ENCODE measurements around the gene ZFYVE16.
"Not testable (repeated sequence)": the region's sequence is repeated elsewhere in the genome, so short reads cannot be mapped to it uniquely, and the experiment has no call there.

Gene ZFYVE16

DNA sequence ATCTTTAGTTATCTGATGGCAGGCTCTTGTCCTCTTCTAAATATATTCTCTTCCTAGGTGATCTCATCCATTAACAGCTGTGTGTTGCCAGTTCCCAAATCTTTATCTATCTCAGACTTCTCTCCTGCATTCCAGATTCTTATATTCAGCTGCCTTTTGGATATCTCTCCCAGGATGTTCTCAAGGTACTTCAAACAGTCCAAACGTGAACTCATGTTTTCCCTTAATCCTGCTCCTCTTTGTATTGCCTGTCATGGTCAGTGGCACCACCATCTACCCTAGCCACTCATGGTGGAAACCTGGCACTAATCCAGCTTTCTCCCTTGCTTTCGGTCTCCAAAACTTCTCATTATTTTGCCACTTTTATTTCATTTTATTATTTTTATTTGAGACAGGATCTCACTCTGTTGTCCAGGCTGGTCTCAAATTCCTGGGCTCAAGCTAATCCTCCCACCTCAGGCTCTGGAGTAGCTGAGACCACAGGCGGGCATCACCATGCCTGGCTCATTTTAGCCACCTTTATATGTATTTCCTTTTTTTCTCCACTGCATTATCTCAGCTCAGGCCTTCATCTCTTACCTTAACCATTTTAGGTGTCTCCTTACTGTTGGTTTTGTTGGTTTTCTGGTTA is 3.8 kb downstream of the ZFYVE16 start:
- no peak for DNase-seq

DNA sequence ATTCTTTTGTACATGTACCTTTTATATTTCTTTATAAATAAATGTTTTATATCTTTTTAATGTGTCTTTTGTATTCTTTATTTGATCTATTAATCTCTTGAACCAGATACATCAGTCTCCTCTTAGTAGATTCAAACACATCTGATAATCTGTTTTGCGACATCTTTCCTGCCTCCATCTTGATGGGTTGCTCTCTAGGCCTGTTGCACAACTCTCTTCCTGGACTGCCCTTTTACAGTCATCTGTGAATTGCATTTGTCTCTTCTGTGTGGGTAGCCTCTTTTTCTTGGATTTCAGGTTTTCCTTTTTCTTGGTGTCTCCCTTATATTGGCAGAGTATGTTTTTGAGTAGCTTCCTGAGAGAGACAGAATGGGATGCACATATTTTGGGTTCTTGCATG is 6.2 kb downstream of the ZFYVE16 start:
- DNase-seq: no peak

DNA sequence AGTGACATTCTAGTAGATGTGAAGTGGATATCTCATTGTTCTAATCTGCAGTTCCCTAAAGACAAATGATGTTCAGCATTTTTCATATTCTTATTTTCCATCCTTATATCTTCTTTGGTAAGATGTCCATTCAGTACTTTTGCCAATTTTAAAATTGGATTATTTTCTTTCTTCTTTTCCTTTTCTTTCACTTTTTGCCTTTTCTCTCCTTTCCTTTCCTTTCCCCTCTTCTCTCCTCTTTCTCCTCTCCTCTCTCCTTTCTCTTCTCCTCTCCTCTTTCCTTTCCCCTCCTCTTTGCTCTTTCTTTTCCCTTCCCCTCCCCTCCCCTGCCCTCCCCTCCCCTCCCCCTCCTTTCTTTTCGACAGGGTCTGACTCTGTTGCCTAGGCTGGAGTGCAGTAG is 10.1 kb downstream of the ZFYVE16 start:
- DNase-seq: no peak

DNA sequence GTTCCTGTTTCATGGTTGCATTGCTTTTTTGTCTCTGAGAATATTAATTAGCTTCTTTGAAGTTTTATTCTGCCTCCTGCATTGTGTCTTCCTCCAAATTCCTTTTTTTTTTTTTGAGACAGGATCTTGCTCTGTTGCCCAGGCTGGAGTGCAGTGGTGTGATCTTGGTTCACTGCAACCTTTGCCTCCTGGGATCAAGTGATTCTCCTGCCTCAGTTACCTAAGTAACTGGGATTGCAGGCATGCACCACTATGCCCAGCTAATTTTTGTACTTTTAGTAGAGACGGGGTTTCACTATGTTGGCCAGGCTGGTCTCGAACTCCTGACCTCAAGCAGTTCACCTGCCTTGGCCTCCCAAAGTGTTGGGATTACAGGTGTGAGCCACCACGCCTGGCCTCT is 16.5 kb downstream of the ZFYVE16 start:
- not testable (repeated sequence) for DNase-seq

DNA sequence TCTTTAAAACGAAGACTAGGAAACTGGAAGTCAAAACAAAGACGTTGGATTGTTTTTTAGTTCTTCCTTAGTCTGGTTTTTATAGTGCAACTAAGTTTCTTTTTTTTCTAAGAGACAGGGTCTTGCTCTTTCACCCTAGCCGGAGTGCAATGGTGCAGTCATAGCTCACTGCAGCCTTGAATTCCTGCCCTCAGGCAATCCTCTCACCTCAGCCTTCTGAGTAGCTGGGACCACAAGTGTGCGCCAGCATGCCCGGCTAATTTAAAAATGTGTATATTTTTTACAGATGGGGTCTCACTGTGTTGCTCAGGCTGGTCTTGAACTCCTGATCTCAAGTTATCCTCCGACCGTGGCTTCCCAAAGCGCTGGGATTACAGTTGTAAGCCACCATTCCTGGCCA is 27.6 kb downstream of the ZFYVE16 start:
- no peak for DNase-seq

DNA sequence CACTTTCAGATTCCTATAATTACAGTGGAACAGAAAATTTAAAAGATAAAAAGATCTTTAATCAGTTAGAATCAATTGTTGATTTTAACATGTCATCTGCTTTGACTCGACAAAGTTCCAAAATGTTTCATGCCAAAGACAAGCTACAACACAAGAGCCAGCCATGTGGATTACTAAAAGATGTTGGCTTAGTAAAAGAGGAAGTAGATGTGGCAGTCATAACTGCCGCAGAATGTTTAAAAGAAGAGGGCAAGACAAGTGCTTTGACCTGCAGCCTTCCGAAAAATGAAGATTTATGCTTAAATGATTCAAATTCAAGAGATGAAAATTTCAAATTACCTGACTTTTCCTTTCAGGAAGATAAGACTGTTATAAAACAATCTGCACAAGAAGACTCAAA is 29.5 kb downstream of the ZFYVE16 start:
- no peak for DNase-seq

DNA sequence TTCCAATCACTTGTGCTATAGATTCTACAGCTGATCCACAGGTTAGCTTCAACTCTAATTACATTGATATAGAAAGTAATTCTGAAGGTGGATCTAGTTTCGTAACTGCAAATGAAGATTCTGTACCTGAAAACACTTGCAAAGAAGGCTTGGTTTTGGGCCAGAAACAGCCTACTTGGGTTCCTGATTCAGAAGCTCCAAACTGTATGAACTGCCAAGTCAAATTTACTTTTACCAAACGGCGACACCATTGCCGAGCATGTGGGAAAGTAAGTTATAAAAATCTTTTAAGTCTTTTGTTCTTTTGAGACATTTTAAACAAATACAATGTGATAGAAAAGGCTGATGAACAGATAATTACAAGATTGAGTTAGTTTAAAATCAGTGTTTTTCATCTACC is 30.9 kb downstream of the ZFYVE16 start:
- no peak for DNase-seq

DNA sequence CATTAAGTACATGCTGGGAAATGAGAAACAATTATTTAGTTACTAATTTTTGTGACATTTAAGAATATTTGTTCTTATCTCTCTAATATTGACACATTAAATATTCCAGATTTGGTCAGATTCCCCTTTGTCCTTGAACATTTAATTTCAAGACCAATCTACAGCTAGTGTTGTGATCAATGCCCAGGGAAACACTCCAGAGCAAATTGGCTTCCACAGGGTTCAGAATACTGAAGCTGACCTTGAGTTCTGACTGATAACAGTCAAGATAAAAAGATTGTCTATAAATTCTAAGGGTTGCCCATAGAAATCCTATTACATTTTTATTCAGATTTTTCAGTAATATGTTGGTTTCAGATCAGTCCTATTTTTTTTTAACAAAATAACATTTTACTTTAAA is 31.3 kb downstream of the ZFYVE16 start:
- no peak for DNase-seq

DNA sequence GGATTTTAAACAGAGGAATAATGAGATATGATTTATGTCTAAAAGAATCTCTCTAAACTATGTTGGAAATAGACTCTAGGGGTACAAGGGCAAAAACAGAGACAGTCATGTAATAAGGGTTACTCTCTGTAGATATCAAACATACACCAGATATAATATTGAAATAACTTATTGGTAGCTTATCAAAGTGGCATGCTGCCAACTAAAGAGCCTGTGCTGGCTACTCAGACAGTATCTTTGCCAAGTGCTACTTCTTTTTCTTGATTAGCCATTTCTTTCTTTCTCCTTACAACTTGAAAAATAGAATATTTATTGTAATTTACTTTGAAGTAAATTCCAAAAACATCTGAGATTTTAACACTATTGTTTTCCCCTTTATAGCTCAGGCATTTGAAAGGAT is 34.9 kb downstream of the ZFYVE16 start:
- DNase-seq: no peak

DNA sequence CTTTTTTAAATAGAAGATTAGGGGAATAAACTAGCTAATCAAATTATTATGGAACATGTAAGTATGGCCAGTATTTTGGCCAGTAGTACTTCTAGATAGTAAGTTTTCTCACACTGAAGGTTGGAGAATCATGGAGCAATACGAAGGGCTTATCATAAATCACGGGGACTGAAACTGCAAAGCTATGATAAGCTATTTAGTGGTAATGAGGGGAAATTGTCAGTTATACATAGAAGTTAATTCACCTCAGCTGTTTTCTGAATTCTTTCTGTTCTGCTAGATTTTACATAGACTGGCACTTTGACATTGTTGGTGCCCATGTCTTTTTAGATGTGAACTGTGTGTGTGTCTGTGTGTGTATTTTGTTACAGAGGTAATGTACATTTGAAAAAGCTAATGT is 45.5 kb downstream of the ZFYVE16 start:
- no peak for DNase-seq

DNA sequence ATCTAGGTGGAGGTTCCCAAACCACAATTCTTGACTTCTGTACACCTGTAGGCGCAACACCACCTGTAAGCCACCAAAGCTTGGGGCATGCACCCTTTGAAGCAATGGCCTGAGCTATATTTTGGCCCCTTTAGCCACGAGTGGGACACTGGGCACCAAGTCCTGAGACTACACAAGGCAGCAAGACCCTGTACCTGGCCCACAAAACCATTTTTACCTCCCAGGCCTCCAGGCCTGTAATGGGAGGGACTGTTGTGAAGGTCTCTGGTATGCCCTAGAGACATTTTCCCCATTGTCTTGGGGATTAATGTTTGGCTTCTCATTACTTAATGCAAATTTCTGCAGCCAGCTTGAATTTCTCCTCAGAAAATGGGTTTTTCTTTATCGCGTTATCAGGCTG is 55.4 kb downstream of the ZFYVE16 start:
- no peak for DNase-seq

DNA sequence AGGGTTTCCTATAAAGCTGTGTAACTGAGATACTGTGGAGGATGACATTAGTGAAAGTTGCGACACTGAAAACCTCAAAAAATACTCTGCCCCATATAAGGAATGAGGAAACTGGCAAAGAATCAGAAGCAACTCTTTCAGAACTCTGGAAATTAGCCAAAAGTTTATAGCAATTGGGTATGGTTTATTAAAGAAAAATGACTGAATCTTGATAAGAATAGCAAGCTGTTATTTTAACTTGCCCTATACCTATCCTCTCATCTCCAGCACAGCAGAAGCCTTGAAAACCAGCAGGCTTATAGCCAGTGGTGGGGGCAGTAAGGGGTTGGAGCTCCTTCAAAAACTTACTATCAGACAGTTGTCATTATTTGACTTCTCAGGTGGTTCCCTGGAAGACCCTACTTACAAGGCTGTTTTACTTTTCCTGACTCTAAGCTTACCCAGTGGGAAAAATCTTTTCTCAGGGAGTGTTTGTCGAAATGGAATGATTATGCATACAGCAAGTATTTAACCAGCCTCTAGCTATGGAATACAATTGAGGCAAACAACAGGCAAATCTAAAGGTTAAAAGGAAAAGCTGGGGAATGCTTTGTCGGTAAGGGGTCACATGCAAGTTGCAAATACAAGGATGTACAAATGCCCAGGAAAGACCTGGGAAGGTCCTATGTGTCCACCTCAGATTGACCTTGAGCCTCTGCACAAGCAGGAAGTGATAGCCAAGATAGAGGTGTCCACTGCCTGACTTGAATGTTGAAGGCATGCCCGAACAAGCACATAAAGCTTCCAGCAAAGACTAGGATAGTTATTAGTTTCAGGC is 59.0 kb downstream of the ZFYVE16 start:
- no peak for DNase-seq

DNA sequence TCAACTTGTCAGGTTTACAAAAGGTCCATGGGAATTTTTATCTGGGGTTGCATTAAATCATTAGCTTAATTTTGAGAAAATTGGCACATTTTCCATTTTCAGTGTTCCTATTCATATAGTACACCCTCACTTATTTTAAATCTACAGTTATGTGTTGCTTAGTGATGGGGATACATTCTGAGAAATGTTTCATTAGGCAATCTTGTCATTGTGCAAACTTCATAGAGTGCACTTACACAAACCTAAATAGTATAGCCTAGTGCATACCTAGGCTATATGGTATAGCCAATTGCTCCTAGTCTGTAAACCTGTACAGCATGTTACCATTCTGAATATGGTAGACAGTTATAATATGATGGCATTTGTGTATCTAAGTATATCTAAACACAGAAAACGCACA is 60.3 kb downstream of the ZFYVE16 start:
- no peak for DNase-seq

DNA sequence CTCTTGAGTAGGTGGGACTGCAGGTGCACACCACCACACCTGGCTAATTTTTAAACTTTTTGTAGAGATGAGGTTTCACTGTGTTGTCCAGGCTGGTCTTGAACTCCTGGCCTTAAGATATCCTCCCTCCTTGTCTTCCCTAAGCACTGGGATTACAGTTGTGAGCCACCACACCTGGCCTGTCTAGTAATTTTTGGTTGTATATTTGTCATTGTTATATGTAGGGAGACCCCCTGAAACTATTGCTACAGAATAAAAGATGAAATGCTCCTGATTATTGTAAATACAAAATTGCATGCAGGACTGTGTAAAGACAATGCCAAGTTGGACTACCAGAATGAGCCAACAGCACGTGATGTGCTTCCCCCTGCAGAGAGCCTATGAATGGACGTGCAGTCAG is 62.8 kb downstream of the ZFYVE16 start:
- not testable (repeated sequence) for DNase-seq

DNA sequence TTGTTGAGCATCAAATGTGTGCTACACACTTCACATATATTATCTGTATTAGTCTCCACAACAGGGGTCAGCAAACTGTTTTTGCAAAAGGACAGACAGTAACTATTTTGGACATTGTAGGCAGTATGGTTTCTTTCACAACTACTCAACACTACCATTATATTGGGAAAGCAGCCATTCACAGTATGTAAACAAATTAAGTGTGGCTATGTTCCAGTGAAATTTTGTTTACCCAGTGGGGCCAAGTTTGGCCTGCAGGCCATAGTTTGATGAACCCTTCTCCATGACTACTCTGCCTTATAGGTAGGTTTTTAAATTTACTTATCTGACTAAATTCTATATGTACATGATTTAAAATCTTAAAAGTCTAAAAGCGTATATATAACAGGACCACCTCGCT is 67.1 kb downstream of the ZFYVE16 start:
- no peak for DNase-seq

DNA sequence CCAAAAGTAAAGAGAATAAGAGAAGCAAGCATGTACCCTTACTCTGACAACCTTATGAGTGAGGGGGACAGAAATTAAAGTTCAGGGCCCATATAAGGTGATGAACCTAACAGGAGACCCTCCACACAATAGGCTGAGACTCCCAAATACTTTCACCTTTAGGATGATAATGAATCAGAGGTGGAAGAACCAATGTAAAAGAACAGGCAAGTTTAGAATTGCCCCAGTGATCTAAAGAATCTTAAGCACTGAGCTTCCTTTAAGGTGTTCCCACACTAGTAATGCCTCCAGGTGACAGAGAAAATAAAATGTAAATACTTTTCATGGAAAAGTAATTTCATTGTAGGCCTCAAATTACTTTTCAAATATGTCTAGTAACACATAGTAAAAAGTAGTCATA is 71.8 kb downstream of the ZFYVE16 start:
- DNase-seq: no peak

DNA sequence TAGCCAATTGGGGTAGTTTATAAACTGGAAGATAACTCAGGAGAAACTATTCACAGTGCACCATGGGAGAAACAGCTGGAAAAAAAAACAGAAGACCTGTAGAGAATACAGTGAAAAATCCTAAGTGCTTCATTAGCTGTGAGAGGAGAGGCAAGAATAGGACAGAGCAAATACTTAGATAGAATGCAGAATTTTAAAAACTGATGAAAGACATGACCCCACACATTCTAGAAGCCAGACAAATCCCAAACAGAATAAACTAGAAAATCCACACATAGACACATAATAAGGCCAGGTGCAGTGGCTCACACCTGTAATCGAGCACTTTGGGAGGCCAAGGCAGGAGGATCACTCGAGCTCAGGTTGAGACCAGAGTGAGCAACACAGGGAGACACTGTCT is 72.5 kb downstream of the ZFYVE16 start:
- no peak for DNase-seq

DNA sequence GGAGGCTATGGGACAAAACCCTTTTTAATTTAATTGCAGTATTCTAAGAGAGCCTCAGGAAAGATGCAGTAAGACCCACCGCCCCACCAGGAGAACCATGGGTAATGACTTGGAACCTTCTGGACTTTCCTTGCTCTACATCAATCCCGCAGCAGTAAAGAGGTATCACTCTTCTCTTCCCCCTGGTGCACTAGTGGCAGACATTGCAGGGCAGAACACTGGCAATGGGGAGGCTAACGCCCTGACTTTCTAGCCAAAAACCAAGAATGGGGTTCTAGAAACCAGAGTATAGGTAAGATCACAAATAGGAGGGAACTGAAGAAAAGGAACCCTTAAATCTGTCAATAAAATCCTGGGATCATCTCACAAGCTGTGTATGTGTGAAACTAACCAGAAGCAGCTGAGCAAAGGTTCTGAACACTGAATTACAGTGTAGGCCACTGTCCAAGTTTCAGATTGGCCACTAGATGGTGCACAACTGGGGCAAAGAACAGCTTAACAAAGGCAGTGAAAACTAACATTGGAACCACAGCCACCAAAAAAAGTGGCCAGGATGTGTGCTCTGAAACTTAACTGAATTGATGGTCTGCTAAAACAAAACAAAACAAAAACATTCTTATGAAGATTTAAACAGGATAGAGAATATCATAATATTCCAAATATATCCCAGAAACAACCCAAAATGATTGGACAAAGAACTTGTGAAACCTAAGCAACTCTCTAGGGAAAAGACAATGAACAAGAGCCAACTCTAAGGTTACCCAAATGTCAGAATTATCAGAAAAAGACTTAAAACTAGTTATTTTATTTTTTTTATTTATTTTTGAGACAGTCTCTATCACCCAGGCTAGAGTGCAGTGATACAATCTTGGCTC is 73.4 kb downstream of the ZFYVE16 start:
- DNase-seq: no peak

DNA sequence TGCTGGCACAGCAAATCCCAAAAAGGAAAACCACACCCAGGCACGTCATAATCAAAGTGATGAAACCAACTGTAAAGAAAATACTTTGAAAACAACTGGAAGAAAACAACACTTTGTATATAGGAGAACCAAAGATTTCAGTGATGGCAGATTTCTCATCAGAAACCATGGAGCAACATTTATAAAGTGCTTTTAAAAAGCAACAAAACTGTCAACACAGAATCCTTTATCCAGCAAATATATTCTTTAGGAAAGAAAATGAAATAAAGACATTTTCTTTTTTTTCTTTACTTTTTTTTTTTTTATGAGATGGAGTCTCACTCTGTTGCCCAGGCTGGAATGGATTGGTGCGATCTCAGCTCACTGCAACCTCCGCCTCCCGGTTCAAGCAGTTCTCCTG is 74.7 kb downstream of the ZFYVE16 start:
- no peak for DNase-seq

DNA sequence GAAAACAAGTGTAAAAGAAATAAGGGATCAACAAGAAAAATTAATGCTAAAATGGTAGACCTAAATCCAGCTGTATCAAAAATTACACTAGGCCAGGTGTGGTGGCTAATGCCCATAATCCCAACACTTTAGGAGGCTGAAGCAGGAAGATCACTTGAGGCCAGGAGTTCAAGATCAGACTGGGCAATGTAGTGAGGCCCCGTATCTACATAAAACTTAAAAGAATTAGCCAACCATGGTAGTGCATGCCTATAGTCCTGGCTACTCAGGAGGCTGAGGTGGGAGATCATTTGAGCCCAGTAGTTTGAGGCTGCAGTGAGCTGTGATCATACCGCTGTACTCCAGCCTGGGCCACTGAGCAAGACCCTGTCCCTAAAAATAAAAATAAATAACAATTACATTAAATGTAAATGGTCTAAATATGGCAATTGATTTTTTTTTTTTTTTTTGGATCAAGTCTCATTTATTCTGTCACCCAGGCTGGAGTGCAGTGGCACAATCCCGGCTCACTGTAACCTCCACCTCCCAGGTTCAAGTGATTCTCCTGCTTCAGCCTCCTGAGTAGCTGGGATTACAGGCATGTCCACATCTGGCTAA is 75.9 kb downstream of the ZFYVE16 start:
- no peak for DNase-seq

DNA sequence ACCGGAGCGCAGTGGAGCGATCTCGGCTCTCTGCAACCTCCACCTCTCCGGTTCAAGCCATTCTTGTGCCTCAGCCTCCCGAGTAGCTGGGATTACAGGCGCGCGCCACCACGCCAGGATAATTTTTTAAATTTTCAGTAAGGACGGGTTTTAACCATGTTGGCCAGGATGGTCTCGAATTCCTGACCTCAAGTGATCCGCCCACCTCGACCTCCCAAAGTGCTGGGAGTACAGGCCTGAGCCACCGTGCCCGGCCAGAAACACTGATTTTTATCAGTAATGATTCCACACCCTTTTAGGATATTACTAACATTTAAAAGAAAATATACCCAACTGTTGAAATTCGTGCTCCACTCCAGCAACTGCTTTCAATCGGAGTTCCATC is 79.6 kb downstream of the ZFYVE16 start:
- DNase-seq: no peak

DNA sequence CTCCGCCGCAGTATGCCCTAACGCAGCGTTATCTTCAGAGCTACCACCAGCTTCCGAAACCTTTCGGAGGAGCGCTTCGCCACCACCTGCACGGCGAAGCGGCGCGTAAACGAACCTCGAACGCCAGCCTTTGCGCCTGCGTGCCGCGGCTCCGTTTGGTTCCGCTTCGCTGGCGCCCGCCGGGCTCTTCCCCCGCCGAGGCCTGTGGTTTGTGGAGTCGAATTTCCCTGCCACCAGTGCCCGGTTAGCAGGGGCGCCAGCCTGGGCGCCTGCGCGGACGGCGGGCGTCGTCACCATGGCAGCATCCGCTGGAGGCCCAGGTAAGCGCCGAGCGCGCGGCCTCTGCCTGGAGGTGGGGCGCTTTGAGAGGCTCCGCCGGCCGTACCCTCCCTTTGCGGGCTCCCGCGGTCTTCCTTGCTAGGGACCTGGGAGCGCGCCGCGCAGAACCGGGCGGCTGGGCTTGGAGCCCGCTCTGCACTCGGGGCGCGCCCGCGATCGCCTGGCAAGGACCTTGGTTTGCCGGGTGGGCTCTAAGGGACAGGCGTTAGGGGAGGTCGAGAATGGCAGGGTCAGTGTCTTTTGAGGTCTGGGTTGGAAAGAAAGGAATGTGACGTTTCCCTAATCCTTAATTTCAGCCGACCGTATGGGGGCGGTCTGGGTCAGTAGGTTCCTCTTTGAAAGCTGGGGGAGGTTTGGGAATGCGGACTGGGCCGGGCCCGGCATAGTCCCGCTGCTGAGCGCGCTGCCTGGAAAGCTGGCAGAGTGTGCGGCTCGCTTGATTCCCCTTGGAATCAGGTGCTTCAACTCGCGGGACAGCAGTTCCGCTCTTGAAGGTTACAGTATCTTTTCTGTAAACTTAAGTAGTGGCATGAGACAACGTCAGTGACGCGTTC is 80.2 kb downstream of the ZFYVE16 start, which contains the start of gene FAM151B:
TSS of gene FAM151B (plus strand) at position 272 of the 893 bp plus-strand sequence. CDS start at position 296, 24 bp downstream.
- peak; percentile 50 for DNase-seq
